ENCODE data around the gene EBPL. TPM values are rescaled to one million over a fixed set of nuclear protein-coding genes. Genes with fewer than 3 reads are reported as not detected.
"Not testable (repeated sequence)": the region's sequence is repeated elsewhere in the genome, so short reads cannot be mapped to it uniquely, and the experiment has no call there.

The EBPL gene
- total RNA-seq, 4 donors from 2014 or later: 17.0 to 56.4 (median 45.9) TPM

- peaks cover 0 to 41% (median 16%) of the 10 kb centered on the region in 4 donors for H3K36me3 ChIP-seq
- intact Hi-C loops (cut with DNase I): no loop called here
- no peak overlapping the region for H3K4me3 ChIP-seq
- TF ChIP-seq CTCF (IDR thresholded peaks at IDR 0.05) (no peak), POLR2A (IDR thresholded peaks at IDR 0.05; ENCODE audit: low read depth) (no peak), EP300 (IDR thresholded peaks at IDR 0.05) (no peak), POLR2AphosphoS5 (IDR thresholded peaks at IDR 0.05) (no peak)
- no peak overlapping the region for H3K27ac ChIP-seq (replicated peaks in 1 of 4)
- H3K4me1 ChIP-seq: no peaks in the 10 kb centered on the region
- no peak for DNase-seq (ENCODE audit: extremely low spot score)
- H3K27me3 ChIP-seq: no peaks in the 10 kb centered on the region
- H3K9me3 ChIP-seq: no peaks in the 10 kb centered on the region
Measured at GRCh38 chr13:49731766-49732165, 40.5 kb upstream of the EBPL start.

- no peak overlapping the region for H3K27ac ChIP-seq (replicated peaks in 1 of 4)
- no peaks in the 10 kb centered on the region for H3K4me1 ChIP-seq
- peaks cover 0 to 20% (median 15%) of the 10 kb centered on the region in 4 donors for H3K9me3 ChIP-seq
- no peak for DNase-seq (ENCODE audit: extremely low spot score)
- no peaks in the 10 kb centered on the region for H3K27me3 ChIP-seq
- no peak overlapping the region for H3K4me3 ChIP-seq
- peaks cover 22 to 67% (median 42%) of the 10 kb centered on the region in 4 donors for H3K36me3 ChIP-seq
- WGBS: 98% methylated on average over 6 of the region's 6 CpGs
- intact Hi-C loops (cut with DNase I): no loop called here
- no peak for TF ChIP-seq EP300 (IDR thresholded peaks at IDR 0.05)
Measured at GRCh38 chr13:49716615-49717014, 25.3 kb upstream of the EBPL start.

- Histone ChIP-seq H3K9me3 (peaks cover 0 to 20% (median 15%) of the 10 kb centered on the region in 4 donors), H3K36me3 (peaks cover 15 to 58% (median 37%) of the 10 kb centered on the region in 4 donors), H3K4me1 (no peaks in the 10 kb centered on the region), H3K27me3 (no peaks in the 10 kb centered on the region), H3K4me3 (no peak overlapping the region), H3K27ac (replicated peaks in 1 of 4) (no peak overlapping the region)
- intact Hi-C loops (cut with DNase I): no loop called here
- no peak for TF ChIP-seq EP300 (IDR thresholded peaks at IDR 0.05)
- no peak for TF ChIP-seq POLR2AphosphoS5 (IDR thresholded peaks at IDR 0.05)
- TF ChIP-seq POLR2A (IDR thresholded peaks at IDR 0.05; ENCODE audit: low read depth): no peak
- WGBS: 100% methylated on average over 1 of the region's 1 CpG
- no peak for DNase-seq (ENCODE audit: extremely low spot score)
Measured at GRCh38 chr13:49714757-49715156, 23.5 kb upstream of the EBPL start.

- no peak for DNase-seq (ENCODE audit: extremely low spot score)
- peaks cover 22 to 57% (median 34%) of the 10 kb centered on the region in 4 donors for H3K36me3 ChIP-seq
- H3K27me3 ChIP-seq: no peaks in the 10 kb centered on the region
- H3K4me3 ChIP-seq: no peak overlapping the region
- TF ChIP-seq CTCF (IDR thresholded peaks at IDR 0.05) (no peak), EP300 (IDR thresholded peaks at IDR 0.05) (no peak), POLR2AphosphoS5 (IDR thresholded peaks at IDR 0.05) (no peak), POLR2A (IDR thresholded peaks at IDR 0.05; ENCODE audit: low read depth) (no peak)
- intact Hi-C loops (cut with DNase I): no loop called here
- no peaks in the 10 kb centered on the region for H3K4me1 ChIP-seq
- peaks cover 0 to 20% (median 15%) of the 10 kb centered on the region in 4 donors for H3K9me3 ChIP-seq
- WGBS: 90% methylated on average over 2 of the region's 2 CpGs
- no peak overlapping the region for H3K27ac ChIP-seq (replicated peaks in 1 of 4)
Measured at GRCh38 chr13:49711218-49711863, 20.1 kb upstream of the EBPL start.

- H3K4me1 ChIP-seq; DNase-seq (ENCODE audit: extremely low spot score); H3K4me3 ChIP-seq; H3K27me3 ChIP-seq; H3K9me3 ChIP-seq; H3K27ac ChIP-seq (replicated peaks in 1 of 4); intact Hi-C loops (cut with DNase I): not testable (repeated sequence)
- WGBS: 96% methylated on average over 7 of the region's 7 CpGs
- H3K36me3 ChIP-seq: peaks cover 23 to 77% (median 52%) of the 10 kb centered on the region in 4 donors
Measured at GRCh38 chr13:49704264-49704663, 13.0 kb upstream of the EBPL start.

GRCh38 chr13:49701491-49701890, 10.2 kb upstream of the EBPL start:
- no peak overlapping the region for H3K4me3 ChIP-seq
- peaks cover 21 to 66% (median 49%) of the 10 kb centered on the region in 4 donors for H3K36me3 ChIP-seq
- intact Hi-C loops (cut with DNase I): no loop called here

More at GRCh38 chr13:49701491-49701890, 10.2 kb upstream of the EBPL start:
- Histone ChIP-seq H3K27ac (replicated peaks in 1 of 4) (no peak overlapping the region), H3K9me3 (no peaks in the 10 kb centered on the region), H3K4me1 (no peaks in the 10 kb centered on the region), H3K27me3 (no peaks in the 10 kb centered on the region)
- no peak for DNase-seq (ENCODE audit: extremely low spot score)
- TF ChIP-seq POLR2A (IDR thresholded peaks at IDR 0.05; ENCODE audit: low read depth) (no peak), POLR2AphosphoS5 (IDR thresholded peaks at IDR 0.05) (no peak), CTCF (IDR thresholded peaks at IDR 0.05) (no peak), EP300 (IDR thresholded peaks at IDR 0.05) (no peak)
